HG03025 (cell line): ENCODE data around the gene GPR35.
"Not testable (repeated sequence)": the region's sequence is repeated elsewhere in the genome, so short reads cannot be mapped to it uniquely, and the experiment has no call there.

ENCODE experiments used
- ATAC-seq: cut with Tn5 transposase; IDR thresholded peaks from one replicate; pipeline ENCODE4 v1.9.1; 2021; ENCODE audit warnings: mild to moderate bottlenecking, moderate library complexity; ENCODE audit not compliant: unreplicated experiment, low FRiP score

GPR35 gene

DNA sequence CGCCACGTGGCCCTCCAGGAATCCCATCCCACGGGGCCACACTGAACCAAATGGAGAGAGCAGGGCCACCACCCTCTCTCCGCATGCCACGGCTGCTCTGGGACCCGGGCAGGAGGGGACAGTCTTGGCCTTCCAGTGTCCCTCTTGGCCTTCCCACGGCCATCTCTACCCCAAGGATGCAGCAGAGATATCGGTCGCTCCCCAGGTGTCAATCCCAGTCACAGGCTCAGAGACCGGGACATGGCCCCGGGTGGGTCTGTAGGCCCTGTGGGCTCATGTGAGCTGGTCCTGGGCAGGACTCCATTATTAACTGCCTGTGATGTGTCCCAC, 23.5 kb upstream of the GPR35 start:
- no peak for ATAC-seq

DNA sequence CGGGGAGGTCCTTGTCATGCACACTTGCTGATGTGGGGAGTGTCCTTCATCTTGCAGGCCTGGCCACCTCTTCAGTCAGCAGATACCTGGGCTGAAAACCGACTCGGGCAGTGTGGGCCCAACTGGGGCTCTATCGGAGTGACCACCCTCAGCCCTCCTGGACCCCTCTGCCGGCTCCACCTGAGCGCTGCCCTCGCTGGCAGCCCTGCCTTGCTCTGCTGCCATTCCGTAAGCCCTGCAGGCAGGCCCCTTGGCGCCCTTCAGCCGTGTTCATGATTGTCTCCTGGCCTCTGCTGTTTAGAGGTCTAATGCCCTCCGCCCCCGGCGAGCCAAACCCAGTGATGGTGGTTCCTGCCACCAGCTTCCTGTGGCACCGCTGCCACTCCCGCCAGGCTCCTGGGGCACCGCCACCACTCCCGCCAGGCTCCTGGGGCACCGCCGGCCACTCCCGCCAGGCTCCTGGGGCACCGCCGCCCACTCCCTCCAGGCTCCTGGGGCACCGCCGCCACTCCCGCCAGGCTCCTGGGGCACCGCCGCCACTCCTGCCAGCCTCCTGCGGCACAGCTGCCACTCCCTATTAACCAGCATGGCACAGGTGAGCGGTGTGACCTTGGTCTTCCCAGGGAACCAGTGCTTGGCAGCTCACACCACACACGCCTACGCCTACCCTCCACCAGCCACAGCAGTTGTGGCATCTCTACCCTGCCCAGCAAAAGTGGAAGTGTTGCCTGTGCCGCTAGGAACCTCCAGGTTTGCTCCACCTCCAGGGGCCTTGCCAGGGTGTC, 22.8 kb upstream of the GPR35 start:
- no peak for ATAC-seq

DNA sequence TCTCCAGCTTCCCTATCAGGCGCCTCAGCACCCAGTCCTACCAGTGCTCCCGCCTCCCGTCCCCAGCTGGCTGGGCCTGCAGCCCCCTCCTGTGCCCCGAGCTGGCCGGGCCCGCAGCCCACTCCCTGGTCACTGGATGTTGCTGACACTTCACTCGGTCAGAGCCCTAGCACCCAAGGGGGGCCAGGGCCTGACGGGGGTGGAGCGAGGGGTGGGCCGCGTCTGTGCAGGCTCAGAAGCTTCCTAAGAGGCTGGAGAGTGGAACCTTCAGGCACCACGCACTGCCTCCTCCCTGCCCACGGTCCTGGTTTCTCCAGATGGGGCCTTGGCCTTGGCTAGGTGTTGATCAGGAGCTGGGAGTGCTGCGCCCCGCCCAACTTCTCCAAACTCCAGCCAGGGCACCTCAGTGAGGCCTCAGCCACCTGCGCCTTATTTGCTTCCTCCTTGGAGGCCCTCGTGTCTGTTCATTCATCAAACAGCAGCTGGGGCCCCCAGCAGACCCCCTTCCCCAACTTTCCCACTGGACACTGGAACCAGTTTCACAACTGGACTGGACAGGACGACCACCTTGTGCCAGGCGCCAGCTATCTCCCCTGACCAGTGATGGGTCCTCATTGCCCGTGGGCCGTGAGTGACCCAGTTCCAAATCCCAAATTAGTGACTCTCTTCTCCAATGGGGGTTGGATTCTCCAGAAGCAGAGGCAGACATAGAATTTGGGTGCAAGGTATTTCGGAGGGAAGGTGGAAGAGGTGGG, 22.0 kb upstream of the GPR35 start:
- no peak for ATAC-seq

DNA sequence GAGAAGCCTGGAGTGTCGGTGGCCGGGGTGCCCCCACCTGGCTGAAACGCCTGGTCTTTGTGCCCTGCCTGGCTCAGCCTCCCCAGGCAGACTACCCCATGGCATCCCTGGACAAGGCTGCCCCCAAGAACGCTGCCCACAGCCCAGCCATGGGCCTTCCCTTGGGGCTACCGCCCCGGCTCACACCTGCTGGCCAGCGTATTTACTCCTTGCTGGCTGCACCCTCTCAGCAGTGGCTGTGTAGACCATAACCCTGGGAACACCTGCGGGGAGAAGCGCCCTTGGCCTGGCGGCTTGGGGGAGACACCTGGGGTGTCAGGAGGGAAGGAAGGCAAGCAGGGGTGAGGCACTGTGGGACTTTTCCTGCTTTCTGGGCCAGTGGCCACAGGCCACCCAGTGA, 21.4 kb upstream of the GPR35 start:
- ATAC-seq = no peak

DNA sequence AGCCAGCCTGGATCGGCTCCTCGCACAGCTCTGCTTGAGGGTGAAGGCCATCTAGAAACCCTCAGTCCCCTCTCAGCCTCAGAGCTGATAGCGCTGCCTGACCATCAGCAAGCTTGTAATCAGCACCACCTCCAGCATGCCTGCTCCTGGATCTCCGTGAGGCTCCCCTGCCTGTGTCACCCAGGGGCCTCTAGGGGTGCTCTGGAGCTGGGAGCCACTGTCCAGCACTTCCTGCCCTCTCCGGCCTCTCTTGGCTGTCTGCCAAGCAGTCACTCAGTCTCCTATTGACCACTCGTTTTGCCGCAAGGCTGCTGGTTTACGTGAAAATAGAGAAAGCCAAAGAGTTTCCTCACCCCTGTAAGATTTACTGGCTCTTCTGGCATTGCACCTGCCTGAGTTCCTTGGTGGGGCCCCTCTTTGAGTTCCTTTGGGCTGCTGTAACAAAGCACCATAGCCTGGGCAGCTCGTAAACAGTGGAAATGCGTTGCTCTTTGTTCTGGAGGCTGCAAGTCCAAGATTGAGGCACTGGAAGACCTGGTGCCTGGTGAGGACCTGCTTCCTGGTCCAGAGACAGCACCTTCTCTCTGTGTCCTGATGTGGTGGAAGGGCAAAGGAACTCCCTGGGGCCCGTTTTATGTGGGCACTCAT, 20.9 kb upstream of the GPR35 start:
- ATAC-seq = no peak

DNA sequence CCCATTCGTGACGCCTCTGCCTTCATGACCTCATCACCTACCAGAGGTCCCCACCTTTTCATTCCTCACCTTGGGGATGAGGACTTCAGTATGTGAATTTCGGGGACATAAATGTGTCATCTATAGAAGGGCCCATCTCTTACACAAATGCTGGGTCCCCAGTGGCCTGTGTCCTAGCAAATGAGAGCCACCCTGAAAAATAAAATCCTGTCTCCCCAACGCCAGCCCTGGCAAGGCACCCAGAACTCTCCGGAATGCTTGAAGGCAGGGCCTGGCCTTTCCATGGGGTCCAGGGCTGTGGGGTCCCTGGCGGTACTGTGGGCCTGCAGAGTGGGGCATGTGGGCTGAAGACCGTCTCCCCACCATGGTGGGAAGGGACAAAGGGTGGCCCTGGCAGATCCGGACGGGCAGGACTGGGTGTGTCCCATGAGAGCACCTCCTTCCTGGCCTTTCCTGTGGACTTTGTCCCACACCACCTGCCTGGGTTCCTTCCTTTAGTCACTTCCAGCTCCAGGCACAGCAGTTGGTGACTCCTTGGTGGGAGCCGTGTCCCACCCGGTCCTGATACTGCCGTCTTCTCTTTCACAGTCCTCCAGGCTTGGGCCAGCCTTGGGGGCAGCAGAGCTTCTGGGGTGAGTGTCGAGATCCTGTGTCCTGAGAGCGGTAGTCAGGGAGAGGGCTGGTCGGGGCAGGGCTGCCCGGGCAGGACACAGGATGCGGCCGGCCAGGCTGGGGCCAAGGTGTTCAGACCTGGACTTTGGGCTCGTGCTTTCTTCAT, 20.2 kb upstream of the GPR35 start:
- ATAC-seq = no peak

DNA sequence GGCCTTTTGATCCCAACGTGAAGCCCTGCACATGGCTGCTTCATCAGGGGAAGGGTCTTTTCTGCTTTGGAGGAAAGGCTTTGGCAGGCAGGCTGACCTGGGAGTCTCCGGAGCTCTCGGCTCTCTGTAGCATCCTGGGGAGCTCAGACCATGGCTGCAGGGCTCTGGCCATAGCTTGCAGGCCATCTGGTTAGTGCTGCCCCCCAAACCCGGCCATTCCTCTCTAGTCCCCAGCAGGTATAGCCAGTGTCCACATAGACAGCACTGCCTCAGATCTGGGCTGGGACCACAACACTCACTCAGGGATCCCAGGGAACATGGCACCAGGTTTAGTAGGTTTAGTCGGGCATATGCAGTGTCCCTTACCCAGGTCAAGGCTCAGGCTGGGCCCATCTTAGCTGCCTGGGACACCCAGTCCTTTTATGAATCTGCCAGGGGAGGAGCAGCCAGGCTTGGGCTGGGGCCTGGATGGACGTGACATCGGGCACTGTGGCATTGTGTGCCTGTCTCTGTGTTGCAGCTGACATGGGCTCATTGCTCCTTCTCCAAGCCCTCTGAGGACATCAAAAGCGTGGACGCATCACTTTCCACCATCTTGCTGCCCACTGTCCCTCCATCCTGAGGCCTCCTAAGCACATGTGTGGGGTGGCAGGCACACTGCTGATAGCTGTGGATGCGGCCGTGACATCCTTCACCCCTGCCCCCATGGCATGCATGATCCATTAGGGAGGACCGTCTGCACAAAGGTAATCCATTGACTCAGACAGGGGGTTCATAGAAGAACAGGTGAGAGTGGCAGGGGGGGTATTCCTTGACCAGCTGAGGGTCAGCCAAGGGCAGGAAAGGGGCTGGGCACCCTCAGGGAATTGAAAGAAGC, 19.2 kb upstream of the GPR35 start:
- no peak for ATAC-seq

DNA sequence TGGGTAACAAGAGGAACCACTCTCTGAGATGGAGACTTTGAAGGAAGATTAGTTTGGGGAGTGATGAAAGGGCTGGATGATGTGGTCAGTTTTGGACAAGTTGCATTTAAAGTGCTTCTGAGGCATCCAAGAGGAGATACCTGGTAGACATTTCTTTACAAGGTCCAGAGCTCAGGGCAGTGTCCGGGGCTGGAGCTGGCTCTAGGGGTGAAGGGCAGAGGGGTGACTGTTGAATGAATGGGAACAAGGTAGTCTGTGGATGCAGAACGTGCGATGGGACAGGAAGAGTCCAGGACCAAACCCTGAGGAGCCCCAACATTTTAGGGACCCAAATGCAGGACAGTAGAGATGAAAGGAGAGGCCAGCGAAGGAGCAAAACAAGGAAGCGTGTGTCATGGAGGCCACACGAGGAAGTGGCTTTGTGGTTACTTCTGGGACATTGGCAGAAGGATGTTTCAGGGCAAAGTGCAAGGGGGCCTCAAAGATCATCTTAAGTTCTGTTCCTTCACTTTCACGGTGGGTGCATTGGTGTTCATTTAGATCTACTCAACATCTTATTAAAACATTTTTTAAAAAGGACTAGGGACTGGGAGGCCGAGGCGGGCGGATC, 13.6 kb upstream of the GPR35 start:
- ATAC-seq = no peak

DNA sequence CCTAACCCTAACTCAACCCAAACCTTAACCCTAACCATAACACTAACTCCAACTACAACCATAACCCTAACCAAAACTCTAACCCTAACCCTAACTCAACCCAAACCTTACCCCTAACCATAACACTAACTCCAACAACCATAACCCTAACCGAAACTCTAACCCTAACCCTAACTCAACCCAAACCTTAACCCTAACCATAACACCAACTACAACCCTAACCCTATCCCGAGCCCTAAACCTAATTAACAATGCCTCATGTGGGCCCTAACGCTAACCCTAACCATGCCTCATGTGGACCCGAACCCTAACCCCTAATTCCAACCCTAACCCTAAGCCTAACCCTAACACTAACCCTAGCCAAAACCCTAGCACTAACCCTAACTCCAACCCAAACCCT, 11.5 kb upstream of the GPR35 start:
- ATAC-seq = no peak

DNA sequence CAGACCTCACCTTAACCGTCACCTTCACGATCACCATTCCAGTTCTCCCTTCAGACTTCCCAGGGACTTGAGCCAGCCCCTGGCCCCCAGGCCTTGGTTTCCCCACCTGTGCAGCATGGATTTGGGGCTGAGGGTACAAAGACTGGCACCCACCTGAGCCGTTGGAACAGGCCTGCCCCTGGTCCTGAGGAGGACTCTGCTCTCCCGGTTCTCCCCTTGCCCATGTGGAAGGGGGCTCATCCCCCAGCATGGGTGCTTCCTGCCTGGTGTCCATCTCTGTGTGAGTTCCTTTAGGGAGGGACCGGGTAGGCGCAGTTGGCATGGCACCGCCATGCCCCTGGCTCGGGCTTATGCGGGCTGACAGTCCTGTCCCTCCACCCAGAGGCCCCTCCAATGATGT, 10.9 kb upstream of the GPR35 start:
- ATAC-seq = no peak

DNA sequence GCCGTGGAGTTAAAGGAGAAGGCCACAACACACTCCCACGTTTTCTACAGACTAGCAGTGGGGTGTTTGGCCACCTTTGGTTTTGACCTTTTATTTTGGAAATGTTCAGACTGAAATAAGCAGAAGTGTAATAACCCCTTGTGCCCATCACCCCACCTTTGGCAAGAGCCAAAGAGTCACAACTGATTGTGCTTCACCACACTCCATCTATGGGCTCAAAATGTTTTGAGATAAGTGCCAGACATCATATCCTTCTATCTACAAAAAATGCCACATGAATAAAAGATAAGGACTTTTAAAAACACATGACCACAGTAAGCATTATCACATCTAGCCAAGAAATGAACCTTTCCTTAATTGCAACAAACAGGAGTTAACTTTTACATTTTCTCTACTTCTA, 9.9 kb upstream of the GPR35 start:
- no peak for ATAC-seq

DNA sequence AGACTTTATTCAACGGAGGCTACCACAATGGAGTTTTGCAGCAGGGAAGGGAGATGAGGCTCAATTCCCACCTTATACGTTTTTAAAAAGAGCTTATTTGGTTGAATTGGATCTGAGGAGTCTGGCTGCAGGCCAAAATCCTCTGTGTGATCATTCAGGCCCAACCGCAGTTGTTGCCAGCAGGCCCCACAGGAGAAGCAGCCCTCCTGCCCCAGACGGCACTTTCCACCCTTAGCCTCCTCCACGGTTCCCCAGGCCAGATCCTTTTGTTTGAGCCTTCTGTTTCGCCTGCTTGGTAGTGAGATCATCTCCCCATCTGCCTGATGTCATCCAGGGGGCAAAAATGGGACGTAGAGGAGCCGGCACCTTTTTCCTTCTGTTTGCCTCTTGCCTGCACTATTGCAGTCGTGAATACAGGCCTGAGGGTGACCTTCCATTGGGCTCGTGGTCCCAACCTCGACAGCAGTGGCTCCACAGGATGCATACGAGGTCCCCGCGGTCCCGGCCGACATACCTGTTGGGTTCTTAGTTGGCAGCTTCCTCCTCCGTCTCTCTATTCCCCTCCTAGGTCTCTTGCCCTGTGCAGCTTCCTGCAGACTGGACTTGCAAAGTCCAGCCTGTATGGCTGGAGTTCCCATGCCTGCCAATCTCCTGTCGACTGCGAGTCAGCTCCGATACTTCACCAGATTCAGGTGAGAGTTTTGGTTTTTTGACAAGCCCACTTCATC, 9.3 kb upstream of the GPR35 start:
- ATAC-seq = no peak

DNA sequence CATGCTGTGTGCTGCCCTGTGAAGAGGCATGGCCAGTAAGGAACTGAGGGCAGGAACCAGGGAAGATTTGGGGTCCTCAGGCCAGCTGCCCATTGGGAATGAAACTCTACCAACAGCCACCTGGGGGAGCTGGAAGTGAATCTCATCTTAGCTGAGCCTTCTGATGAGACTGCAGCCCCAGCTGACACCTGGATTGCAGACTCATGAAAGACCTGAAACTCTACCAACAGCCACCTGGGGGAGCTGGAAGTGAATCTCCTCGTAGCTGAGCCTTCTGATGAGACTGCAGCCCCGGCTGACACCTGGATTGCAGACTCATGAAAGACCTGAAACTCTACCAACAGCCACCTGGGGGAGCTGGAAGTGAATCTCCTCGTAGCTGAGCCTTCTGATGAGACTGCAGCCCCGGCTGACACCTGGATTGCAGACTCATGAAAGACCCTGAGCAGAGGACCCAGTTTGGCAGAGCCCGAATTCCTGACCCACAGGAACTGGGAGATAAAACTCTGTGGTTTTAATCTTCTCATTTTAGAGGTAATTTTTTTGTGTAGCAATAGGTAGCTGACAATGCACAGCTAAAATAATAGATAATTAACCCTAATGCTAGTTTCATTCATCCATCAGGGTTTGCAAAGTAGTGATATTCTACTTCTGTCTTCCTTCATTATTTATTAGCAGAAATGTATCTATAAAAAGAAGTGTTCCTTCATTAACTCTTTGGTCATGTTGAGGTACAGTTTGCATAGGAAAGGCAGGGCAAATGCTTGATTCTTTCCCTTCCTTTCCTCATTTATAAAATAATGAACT, 8.2 kb upstream of the GPR35 start:
- ATAC-seq = not testable (repeated sequence)

DNA sequence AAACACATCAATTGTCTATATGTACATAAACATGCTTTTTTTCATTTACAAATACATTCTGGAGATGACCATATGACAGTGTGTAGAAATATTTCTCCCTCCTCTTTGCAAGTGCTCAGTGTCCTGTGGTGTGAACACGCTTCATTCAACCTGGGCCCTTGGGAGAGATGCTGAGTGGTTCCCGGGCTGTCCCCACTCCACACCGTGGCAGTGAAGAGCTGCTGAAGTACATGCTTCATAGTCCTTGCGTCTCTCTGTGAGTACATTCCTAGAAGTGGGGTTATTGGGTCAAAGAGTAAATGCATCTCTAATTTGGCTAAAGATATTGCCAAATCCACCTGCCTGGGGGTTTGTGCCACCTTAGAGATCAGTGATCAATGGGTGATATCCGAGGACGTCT, 6.5 kb upstream of the GPR35 start:
- no peak for ATAC-seq

DNA sequence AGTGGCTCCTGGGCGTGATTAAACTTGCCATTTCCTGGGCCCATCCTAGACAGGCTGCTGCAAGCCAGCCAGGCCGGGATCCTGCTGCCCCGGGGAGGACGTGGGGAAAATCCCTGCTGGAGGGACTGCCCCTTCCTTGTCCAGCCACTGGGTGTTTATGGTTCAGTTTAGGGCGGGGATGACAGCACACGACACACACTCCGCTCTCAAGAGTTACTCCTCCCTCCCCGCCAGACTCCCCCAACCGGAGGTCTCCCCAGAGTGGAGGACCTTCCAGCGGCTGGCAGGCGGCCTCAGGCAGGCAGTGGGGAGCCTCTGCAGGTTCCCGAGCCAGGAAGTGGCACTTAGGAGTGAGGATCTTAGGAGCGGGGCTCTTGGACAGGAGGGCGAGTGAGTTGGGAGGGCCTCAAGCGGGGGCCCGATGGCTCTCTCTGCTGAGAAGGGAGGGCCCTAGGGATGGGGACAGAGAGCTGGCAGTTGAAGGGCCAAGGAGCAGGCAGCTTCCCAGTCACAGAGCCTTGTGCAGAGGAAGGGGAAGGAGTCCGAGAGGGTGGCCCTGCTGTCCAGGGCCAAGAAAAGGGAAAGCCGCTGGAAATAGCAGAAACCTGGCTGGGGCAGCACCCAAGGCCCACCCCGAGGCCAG, 5.7 kb upstream of the GPR35 start:
- no peak for ATAC-seq

DNA sequence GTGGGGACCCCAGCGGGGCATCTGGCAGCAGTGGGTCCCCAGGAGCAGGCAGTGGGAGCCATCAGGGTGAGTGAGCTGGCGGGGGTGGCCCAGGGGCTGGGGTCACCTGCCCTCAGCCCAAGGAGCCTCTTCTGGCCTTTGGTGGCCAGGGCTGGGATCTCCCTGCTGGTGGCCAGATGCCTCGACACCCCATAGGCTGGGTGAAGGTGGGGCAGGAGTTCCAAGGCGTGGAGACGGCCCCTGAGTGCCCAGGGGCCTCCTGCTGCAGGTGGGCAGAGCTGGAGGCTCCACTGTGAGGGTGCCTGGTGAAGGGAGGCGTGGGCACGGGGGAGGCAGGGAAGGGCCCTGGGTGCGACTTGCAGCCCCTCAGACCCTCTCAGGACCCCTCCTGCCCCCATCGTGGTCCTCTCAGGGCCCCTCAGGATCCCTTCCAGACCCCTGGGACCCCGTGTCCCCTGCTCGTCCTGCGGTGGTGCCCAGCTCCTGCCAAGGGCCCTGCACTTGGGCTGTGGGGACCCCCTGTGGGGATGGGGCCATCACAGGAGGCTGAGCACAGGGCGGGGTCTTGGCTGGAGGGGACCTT, 5.0 kb upstream of the GPR35 start:
- ATAC-seq = no peak

DNA sequence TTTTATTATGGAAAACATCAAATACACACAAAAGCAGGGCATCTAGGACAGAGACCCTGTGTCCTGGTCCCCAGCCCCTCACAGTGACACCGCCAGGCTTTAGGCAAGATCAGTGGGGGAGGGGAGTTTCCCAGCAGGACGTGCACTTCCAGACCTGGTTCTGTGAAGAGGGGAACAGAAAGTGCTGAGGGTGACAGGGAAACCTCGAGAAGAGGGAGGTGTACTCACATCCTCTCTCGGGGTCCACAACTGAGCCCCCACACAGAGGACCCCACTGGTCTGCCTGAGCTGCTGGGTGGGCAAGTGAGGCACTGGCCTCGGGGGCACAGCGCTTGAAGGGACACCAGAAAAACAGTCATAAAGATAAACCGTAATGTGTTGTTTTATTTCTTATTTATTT, 4.4 kb upstream of the GPR35 start:
- ATAC-seq = no peak
